ENCODE data around the gene AFF3. TPM values are rescaled to one million over a fixed set of nuclear protein-coding genes. Genes with fewer than 3 reads are reported as not detected.

Gene AFF3
- total and polyA plus RNA-seq, 2 of the 8 experiments (the other 6 are each of a cell fraction or from before 2014, with no cell fraction given): 0.27 to 3.0 TPM

- no peak for TF ChIP-seq EP300 (IDR thresholded peaks at IDR 0.05; ENCODE audit: borderline replicate concordance in 1 of 2, low read depth in 2 of 2, low read length in 2 of 2)
These were observed 568.6 kb downstream of the AFF3 start (continued) for GRCh38 chr2:99573634-99574251.
